ENCODE results near the gene ANGPTL8. TPM values are rescaled to one million over a fixed set of nuclear protein-coding genes. Genes with fewer than 3 reads are reported as not detected.

Gene ANGPTL8
- total and polyA plus RNA-seq, 10 donors = 0.30 TPM; not detected in 9

DNA sequence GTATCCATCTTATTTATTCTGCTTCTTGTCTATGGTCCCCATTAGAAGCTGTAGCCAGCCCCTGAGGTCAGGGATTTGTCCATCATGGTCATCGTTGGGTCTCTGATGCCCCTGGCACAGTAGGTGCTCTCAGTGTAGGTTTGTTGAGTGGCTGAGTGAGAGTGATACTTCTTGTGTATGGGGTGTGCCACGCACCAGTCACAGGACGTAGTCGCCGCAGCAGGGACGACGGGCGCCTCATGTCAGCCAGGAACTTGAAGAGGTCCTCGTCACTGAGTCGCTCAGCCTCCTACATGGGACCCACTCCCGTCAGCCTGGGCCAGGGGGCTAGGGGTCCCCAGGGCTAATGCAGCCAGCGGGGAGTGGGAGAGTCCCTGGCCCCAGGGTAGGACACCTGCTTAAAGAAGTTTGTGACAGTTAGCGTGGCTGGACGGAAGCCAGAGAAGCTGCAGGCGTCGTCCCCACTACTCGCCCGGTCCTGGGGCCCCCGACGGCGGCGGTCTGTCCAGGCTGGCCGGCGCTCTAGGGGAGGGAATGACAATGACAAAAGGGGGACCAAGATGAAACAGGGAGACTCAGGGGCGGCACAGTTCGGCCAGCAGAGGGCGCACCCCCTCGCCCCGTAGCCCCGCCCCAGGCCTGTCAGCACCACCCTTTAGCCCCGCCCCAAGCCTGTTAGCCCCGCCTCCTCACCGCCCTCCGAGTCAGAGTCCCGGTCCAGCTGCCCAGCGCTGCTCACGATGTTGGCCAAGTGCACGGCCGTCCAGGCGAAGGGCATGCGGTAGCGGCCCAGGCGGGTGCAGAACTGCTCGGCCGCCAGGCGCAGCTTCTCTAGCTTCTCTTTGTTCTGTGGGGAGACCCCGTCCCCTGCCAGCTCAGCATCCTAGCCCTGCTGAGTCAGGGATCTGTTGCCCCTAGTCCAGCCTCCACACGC lies 3.7 kb downstream of the ANGPTL8 start:
- Histone ChIP-seq H3K4me3 (peak overlapping the region in 1 of 8 donors; percentile 13), H3K9me3 (peaks cover 0 to 20% (median 17%) of the 10 kb centered on the region in 8 donors), H3K27ac (peak overlapping the region in 5 of 8 donors; percentile 36 to 61 (median 52)), H3K27me3 (replicated peaks in 1 of 7) (peaks cover 0 to 4% (median 0%) of the 10 kb centered on the region in 7 donors), H3K4me1 (peaks cover 0 to 30% (median 22%) of the 10 kb centered on the region in 6 donors), H3K36me3 (peaks cover 0 to 56% (median 12%) of the 10 kb centered on the region in 6 donors)
- TF ChIP-seq POLR2A (IDR thresholded peaks at IDR 0.05) (no peak), CTCF (IDR thresholded peaks at IDR 0.05 in 8 of 11, conservative IDR thresholded peaks at IDR 0.05 in 3 of 11) (peak; percentile 39 to 94 (median 82)), POLR2AphosphoS5 (IDR thresholded peaks at IDR 0.05) (peak; percentile 58 to 82 (median 80))
- intact Hi-C loops (cut with DNase I; ENCODE audit: low total_unique reads) = loop anchor here (5.0 kb wide), 1 partner anchor 344 kb away; no protein-coding TSS in a partner anchor
- peak; percentile 95 for DNase-seq
- 33 to 44% (median 34%) methylated on average over 32 to 47 of the region's 48 CpGs for WGBS, 5 donors

- intact Hi-C loops (cut with DNase I; ENCODE audit: low total_unique reads) = loop anchor here (5.0 kb wide), 1 partner anchor 344 kb away; no protein-coding TSS in a partner anchor
- H3K4me1 ChIP-seq = peaks cover 0 to 33% (median 24%) of the 10 kb centered on the region in 6 donors
- TF ChIP-seq POLR2A (IDR thresholded peaks at IDR 0.05) (no peak), CTCF (IDR thresholded peaks at IDR 0.05 in 8 of 11, conservative IDR thresholded peaks at IDR 0.05 in 3 of 11) (no peak), POLR2AphosphoS5 (IDR thresholded peaks at IDR 0.05) (no peak)
- no peak for DNase-seq
- peak overlapping the region in 4 of 8 donors; percentile 36 to 61 (median 54) for H3K27ac ChIP-seq
- WGBS, 5 donors = 93 to 96% (median 95%) methylated on average over 7 of the region's 7 CpGs
- peak overlapping the region in 1 of 8 donors; percentile 13 for H3K4me3 ChIP-seq
- H3K9me3 ChIP-seq = peaks cover 0 to 13% (median 12%) of the 10 kb centered on the region in 8 donors
- peaks cover 0 to 50% (median 11%) of the 10 kb centered on the region in 6 donors for H3K36me3 ChIP-seq
- H3K27me3 ChIP-seq (replicated peaks in 1 of 7) = peaks cover 0 to 4% (median 0%) of the 10 kb centered on the region in 7 donors
Measured at GRCh38 chr19:11243798-11244169, 4.4 kb downstream of the ANGPTL8 start.

- no peak for DNase-seq
- Histone ChIP-seq H3K36me3 (peaks cover 0 to 48% (median 5%) of the 10 kb centered on the region in 6 donors), H3K27me3 (replicated peaks in 1 of 7) (peaks cover 0 to 4% (median 0%) of the 10 kb centered on the region in 7 donors), H3K4me1 (peaks cover 0 to 33% (median 24%) of the 10 kb centered on the region in 6 donors), H3K27ac (peak overlapping the region in 3 of 8 donors; percentile 9 to 27 (median 11)), H3K4me3 (no peak overlapping the region), H3K9me3 (peaks cover 0 to 1% (median under 1%) of the 10 kb centered on the region in 8 donors)
- intact Hi-C loops (cut with DNase I; ENCODE audit: low total_unique reads) = loop anchor here (5.0 kb wide), 1 partner anchor 342 kb away; no protein-coding TSS in a partner anchor
- TF ChIP-seq POLR2A (IDR thresholded peaks at IDR 0.05) (no peak), POLR2AphosphoS5 (IDR thresholded peaks at IDR 0.05) (no peak), CTCF (IDR thresholded peaks at IDR 0.05 in 8 of 11, conservative IDR thresholded peaks at IDR 0.05 in 3 of 11) (no peak)
- WGBS, 5 donors = 92 to 98% (median 93%) methylated on average over 4 to 5 of the region's 5 CpGs
Measured at GRCh38 chr19:11244846-11245589, 5.6 kb downstream of the ANGPTL8 start.
